Activated T-helper 1 cell treated with anti-CD3 and anti-CD28 coated beads, Interleukin-12 subunit alpha, Interleukin-12 subunit beta, Interleukin-2, Interleukin-4 antibody, amounts not matched to agents 30 ng/mL and 10 ng/mL and 1 ng/mL, durations not matched to agents 14 hours and 24 hours and 36 hours (primary cell): ENCODE results near the gene STMP1. TPM values are rescaled to one million over a fixed set of nuclear protein-coding genes. Genes with fewer than 3 reads are reported as not detected.
"Not testable (repeated sequence)": the region's sequence is repeated elsewhere in the genome, so short reads cannot be mapped to it uniquely, and the experiment has no call there.

Experiments used
- DNase-seq: peaks from one replicate; pipeline ENCODE4 v3.0.0; 2021; ENCODE audit warnings: low spot score
- H3K27ac Mint-ChIP-seq: one replicate; pipeline ENCODE4 v1.8.0; 2021; ENCODE audit warnings: mild to moderate bottlenecking, mixed read lengths
- H3K27me3 Mint-ChIP-seq: one replicate; pipeline ENCODE4 v1.8.0; 2022; ENCODE audit warnings: mild to moderate bottlenecking, moderate library complexity, mixed read lengths; ENCODE audit not compliant: insufficient read depth
- H3K36me3 Mint-ChIP-seq: one replicate; pipeline ENCODE4 v1.8.0; 2021; ENCODE audit warnings: low read depth, mixed read lengths
- H3K4me1 Mint-ChIP-seq: one replicate; pipeline ENCODE4 v1.8.0; 2021; ENCODE audit warnings: low read depth, mixed read lengths
- H3K4me3 Mint-ChIP-seq: one replicate; pipeline ENCODE4 v1.8.0; 2021; ENCODE audit warnings: mild to moderate bottlenecking, moderate library complexity, mixed read lengths
- H3K9me3 Mint-ChIP-seq: one replicate; pipeline ENCODE4 v1.8.0; 2021; ENCODE audit warnings: mixed read lengths
- intact Hi-C: fragments of 100-400 bp; cut with micrococcal nuclease; formaldehyde crosslinking; loops from one replicate; pipeline ENCODE4 v1.15.1; 2024
- total RNA-seq: library from RNA; stranded (reverse); gene quantifications from 2 replicates; pipeline ENCODE4 v1.2.3, GENCODE V29; 2022

The STMP1 gene
- total RNA-seq, result 22.7 and 24.7 TPM in 2 replicates

- Mint-ChIP-seq H3K27ac (peak within 1 kb of the TSS; percentile 93), H3K9me3 (no peaks in the 10 kb centered on the region), H3K4me1 (peaks cover 22% of the 10 kb centered on the region), H3K27me3 (no peaks in the 10 kb centered on the region), H3K36me3 (peaks cover 13% of the 10 kb centered on the region), H3K4me3 (peak within 1 kb of the TSS; percentile 97)
- intact Hi-C loops, result loop anchor here (1.0 to 10.0 kb wide), 9 partner anchors 104 to 1345 kb away; partner anchors contain the start of genes AKR1B1, CNOT4, CYREN and MTPN
- peak; percentile 93 for DNase-seq
Observed at GRCh38 chr7:135662373-135663114, at the start of gene STMP1. Gene STMP1 (plus strand): TSS chr7:135662514.

DNA sequence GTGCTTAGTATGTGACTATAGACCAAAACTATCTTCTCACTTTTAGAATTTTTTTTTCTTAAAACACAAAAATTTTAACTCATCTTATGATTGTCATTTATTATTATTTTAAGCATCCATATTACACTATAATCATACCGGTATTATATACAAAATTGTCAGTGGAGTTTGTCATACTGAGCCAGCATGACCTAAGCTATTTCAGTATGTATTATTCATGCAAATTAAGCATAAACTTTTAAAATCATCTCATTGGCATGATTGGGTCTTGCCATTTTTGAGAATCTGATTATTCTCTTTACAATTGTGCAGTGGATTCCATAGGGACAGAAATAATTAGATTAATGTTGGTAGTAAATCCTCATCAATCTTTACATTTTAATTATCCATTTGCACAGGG, 46.2 kb upstream of the STMP1 start:
- Mint-ChIP-seq H3K36me3 (peaks cover 33% of the 10 kb centered on the region), H3K4me3 (no peak overlapping the region), H3K9me3 (no peaks in the 10 kb centered on the region), H3K27me3 (no peaks in the 10 kb centered on the region), H3K27ac (no peak overlapping the region), H3K4me1 (no peaks in the 10 kb centered on the region)
- DNase-seq, result no peak
- intact Hi-C loops, result loop anchor here (5.0 kb wide), 1 partner anchor 39 kb away; no protein-coding TSS in a partner anchor

DNA sequence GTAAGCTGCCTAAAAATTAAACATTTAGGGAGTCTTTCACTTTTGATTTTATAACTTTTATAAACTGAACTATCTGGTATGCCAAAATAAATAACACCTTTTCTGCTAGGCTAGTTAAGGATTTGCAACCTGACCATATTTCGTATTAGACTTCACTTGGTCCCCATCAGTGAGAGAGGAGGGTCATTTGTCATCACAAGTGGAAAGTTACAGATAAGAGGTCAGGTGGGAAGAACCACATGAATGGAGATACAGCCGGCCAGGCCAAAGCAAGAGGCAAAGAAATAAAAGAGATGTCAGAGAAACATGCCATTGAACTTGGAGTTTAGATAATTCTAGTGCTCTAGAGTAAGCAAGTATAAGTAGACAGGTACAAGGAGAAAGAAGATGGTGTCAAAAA, 44.5 kb upstream of the STMP1 start:
- H3K36me3 Mint-ChIP-seq, result peaks cover 26% of the 10 kb centered on the region
- intact Hi-C loops, result loop anchor here (5.0 kb wide), 1 partner anchor 40 kb away; no protein-coding TSS in a partner anchor
- DNase-seq, result no peak
- no peaks in the 10 kb centered on the region for H3K4me1 Mint-ChIP-seq
- no peak overlapping the region for H3K27ac Mint-ChIP-seq
- H3K9me3 Mint-ChIP-seq, result no peaks in the 10 kb centered on the region
- H3K4me3 Mint-ChIP-seq, result no peak overlapping the region
- H3K27me3 Mint-ChIP-seq, result no peaks in the 10 kb centered on the region

DNA sequence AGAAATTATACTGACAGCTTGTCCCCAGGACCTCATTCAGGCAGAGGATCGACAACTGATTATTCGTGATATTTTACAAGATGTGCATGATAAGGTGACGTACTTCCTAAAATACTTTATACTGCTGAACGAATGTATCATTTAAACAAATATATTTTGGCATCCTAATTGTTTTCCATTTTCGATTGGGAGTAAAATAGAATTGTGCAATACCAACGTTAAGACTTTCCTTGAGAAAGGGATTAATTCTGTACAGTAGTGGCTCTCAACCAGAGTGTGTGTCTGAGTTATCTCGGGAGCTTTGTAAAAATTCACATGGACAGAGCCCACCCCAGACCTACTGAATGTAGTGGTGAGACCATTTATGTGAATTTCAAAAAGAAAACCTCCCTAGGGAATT, 43.8 kb upstream of the STMP1 start:
- Mint-ChIP-seq H3K27me3 (no peaks in the 10 kb centered on the region), H3K4me1 (no peaks in the 10 kb centered on the region), H3K36me3 (peaks cover 28% of the 10 kb centered on the region), H3K4me3 (no peak overlapping the region), H3K9me3 (no peaks in the 10 kb centered on the region), H3K27ac (no peak overlapping the region)
- DNase-seq, result no peak
- intact Hi-C loops, result loop anchor here (5.0 kb wide), 1 partner anchor 41 kb away; no protein-coding TSS in a partner anchor

DNA sequence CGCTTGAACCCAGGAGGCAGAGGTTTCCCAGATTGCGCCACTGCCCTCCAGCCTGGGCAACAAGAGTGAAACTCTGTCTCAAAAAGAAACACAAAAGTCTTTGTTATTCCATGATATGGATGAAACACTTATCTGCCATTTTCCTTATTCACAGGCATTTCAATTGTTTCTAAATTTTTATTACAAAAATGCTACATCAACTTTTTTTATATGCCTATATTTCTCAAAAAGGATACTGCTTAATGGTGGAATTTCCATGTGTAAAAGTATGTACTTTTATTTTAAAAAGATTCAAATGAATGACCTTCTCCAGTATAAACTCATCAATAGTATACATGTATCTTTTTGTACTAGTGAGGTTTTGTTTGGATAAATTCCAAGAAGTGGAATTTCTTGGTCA, 41.9 kb upstream of the STMP1 start:
- H3K4me3 Mint-ChIP-seq, result no peak overlapping the region
- no peaks in the 10 kb centered on the region for H3K4me1 Mint-ChIP-seq
- H3K27me3 Mint-ChIP-seq, result no peaks in the 10 kb centered on the region
- peaks cover 38% of the 10 kb centered on the region for H3K36me3 Mint-ChIP-seq
- intact Hi-C loops, result loop anchor here (2.0 kb wide), 1 partner anchor 340 kb away; no protein-coding TSS in a partner anchor
- H3K9me3 Mint-ChIP-seq, result no peaks in the 10 kb centered on the region
- no peak overlapping the region for H3K27ac Mint-ChIP-seq
- no peak for DNase-seq

DNA sequence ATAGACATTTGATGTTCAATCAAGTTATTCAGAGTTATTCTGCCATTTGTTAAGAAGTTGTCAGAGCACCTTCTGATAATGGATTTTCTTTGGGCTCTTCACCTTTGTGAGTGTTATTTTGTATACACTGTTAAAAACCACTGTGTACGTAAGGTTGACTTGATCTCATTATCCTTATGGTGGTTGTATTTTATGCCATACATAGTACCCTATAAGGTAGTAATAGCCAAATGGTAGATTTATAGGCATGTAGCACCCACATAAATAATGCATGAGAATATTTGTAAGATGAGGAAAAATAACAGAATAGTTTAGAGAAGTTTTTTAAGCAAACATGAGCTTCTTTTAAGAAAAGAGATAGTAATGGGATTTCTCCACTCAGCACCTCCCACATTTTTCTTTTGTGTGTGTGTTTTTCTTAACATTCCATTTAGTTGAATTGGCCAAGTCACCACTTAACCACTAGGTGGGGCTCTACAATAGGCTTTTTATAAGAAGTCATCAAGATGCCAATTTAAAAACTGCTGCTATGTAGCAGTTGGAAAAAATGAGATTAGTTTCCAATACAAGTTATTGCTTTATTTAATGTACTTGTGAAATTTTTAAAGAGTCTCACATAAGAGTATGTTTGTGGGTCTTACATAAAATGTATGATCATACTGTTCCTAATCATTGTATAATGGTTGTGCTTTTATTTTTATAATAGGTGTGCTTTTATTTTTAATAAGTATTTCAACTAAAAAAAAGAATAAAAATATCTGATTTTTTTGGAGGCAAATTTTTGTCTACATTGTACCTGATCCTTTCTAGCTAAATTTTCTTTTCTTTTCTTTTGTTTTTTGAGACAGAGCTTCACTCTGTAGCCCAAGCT, 41.1 kb upstream of the STMP1 start:
- H3K4me1 Mint-ChIP-seq, result peaks cover 2% of the 10 kb centered on the region
- H3K9me3 Mint-ChIP-seq, result no peaks in the 10 kb centered on the region
- intact Hi-C loops, result loop anchor here (1.0 to 2.0 kb wide), 2 partner anchors 24 to 340 kb away; no protein-coding TSS in a partner anchor
- no peak overlapping the region for H3K27ac Mint-ChIP-seq
- H3K27me3 Mint-ChIP-seq, result no peaks in the 10 kb centered on the region
- no peak overlapping the region for H3K4me3 Mint-ChIP-seq
- peaks cover 38% of the 10 kb centered on the region for H3K36me3 Mint-ChIP-seq
- DNase-seq, result no peak

DNA sequence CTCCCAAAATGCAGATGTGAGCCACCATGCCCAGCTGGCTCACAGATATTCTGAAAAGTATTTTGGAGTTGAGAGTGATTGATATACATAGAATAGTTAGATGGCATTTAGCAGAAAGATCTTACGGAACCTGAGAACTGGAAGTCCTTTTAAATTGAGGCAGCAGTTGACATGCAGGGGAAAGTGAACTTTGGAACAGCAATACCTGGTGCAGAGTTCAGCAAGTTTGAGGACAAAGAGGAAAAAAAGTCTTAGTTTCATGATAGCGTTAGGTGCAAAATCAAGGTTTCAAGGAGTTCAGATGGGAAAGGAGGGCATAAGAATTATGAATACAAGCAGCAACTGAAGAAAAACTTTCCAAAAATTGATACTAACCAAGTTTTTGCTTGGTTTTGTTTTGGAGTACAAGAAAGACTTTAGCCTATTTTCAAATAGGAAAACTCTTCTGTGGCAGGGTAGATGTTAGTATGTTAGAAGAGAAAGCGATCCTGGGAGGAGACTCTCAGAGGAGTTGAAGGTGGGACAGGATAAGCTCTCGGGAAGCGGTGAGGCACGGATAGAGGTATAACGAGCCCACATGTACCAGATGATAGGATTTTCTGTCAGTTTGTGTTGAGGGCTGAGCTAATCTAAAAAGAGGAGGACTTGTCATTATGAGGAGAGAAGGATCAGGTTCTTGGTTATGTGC, 28.0 kb upstream of the STMP1 start:
- Mint-ChIP-seq H3K4me3 (no peak overlapping the region), H3K27ac (no peak overlapping the region), H3K36me3 (peaks cover 49% of the 10 kb centered on the region), H3K9me3 (no peaks in the 10 kb centered on the region), H3K4me1 (no peaks in the 10 kb centered on the region), H3K27me3 (no peaks in the 10 kb centered on the region)
- no peak for DNase-seq
- intact Hi-C loops, result no loop called here

GRCh38 chr7:135639690-135640089, 22.6 kb upstream of the STMP1 start:
- peaks cover 49% of the 10 kb centered on the region for H3K36me3 Mint-ChIP-seq
- H3K4me1 Mint-ChIP-seq, result not testable (repeated sequence)

GRCh38 chr7:135644154-135644553, 18.2 kb upstream of the STMP1 start:
- Mint-ChIP-seq H3K4me1 (no peaks in the 10 kb centered on the region), H3K4me3 (no peak overlapping the region), H3K27ac (no peak overlapping the region), H3K36me3 (peaks cover 39% of the 10 kb centered on the region), H3K27me3 (no peaks in the 10 kb centered on the region), H3K9me3 (no peaks in the 10 kb centered on the region)
- DNase-seq, result no peak
- intact Hi-C loops, result no loop called here

More at GRCh38 chr7:135639690-135640089, 22.6 kb upstream of the STMP1 start:
- H3K27ac Mint-ChIP-seq, H3K9me3 Mint-ChIP-seq, H3K4me3 Mint-ChIP-seq, intact Hi-C loops, DNase-seq, H3K27me3 Mint-ChIP-seq: not testable (repeated sequence)

GRCh38 chr7:135644729-135645128, 17.6 kb upstream of the STMP1 start:
- Mint-ChIP-seq H3K9me3 (no peaks in the 10 kb centered on the region), H3K36me3 (peaks cover 38% of the 10 kb centered on the region), H3K27ac (no peak overlapping the region), H3K4me3 (no peak overlapping the region), H3K4me1 (no peaks in the 10 kb centered on the region), H3K27me3 (no peaks in the 10 kb centered on the region)
- DNase-seq, result no peak
- intact Hi-C loops, result loop anchor here (1.0 kb wide), 4 partner anchors 23 to 370 kb away; no protein-coding TSS in a partner anchor

DNA sequence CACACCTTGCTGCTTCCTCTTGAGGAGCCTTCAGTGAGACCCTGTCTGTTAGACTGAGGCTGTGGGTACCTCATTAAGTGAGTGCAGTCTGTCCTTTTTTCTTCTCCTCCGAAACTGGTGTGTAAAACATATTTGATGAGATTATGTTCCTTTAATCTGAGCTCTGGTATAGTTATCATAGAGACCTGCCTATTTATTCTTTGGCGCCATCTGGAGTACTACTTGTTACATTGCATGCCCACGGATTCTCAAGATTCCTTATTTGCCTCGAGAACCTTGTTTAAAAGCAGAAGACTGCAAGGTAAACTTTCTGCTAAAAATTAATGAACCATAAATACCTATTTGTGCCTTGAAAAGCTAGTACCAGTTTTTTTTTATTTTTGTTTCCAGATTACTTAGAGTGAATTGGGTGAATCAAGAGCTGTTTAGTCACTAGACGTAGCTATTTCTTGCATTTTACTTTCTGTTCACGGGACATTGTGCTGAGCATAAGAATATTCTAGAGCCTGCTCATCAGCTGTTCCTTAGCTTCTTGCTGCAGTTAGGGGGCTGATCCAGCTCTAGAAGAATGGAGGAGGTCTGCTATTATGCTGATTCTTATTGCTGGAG, 16.9 kb upstream of the STMP1 start:
- Mint-ChIP-seq H3K36me3 (peaks cover 33% of the 10 kb centered on the region), H3K27ac (no peak overlapping the region)
- DNase-seq, result no peak

GRCh38 chr7:135647755-135648154, 14.6 kb upstream of the STMP1 start:
- no peak for DNase-seq
- no peaks in the 10 kb centered on the region for H3K4me1 Mint-ChIP-seq
- no peak overlapping the region for H3K27ac Mint-ChIP-seq
- H3K36me3 Mint-ChIP-seq, result peaks cover 24% of the 10 kb centered on the region
- intact Hi-C loops, result no loop called here
- no peaks in the 10 kb centered on the region for H3K27me3 Mint-ChIP-seq
- H3K9me3 Mint-ChIP-seq, result no peaks in the 10 kb centered on the region
- no peak overlapping the region for H3K4me3 Mint-ChIP-seq

More for the DNA sequence above, 16.9 kb upstream of the STMP1 start:
- intact Hi-C loops, result loop anchor here (1.0 kb wide), 4 partner anchors 24 to 371 kb away; no protein-coding TSS in a partner anchor
- Mint-ChIP-seq H3K4me1 (no peaks in the 10 kb centered on the region), H3K4me3 (no peak overlapping the region), H3K9me3 (no peaks in the 10 kb centered on the region), H3K27me3 (no peaks in the 10 kb centered on the region)
